GM12891 (cell line): ENCODE data around the gene HAGH.

Experiments
- POLR2A ChIP-seq: IDR thresholded peaks from 2 replicates; pipeline ENCODE4 v1.6.1; 2011; ENCODE audit warnings: low read depth, low read length, control low read depth
- POLR2AphosphoS5 ChIP-seq: IDR thresholded peaks from 2 replicates; pipeline ENCODE4 v1.6.1; 2011; ENCODE audit warnings: low read depth, low read length, control low read depth

DNA sequence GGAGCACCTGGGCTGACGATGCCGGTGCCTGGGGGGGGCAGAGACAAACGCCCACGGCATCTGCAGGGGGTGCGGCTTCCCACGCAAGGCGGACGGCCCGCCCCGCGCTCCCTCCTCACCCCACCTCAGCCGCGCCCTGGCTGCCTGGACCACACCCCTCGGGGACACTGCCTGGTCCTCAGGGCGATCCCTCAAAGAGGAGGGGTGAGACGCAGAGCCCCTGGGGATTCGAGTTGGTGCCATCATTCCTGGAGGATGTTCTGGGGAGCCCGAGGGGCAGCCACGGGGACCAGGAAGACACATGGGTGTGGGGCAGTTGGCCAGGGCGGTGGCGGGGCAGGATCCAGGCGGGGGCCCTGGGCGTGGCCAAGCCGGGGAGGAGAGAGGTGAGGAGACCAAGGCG lies 37.0 kb downstream of the HAGH start:
- TF ChIP-seq POLR2A = no peak
- no peak for TF ChIP-seq POLR2AphosphoS5
